Measurements from ENCODE around the gene CKMT2. TPM values are rescaled to one million over a fixed set of nuclear protein-coding genes. Genes with fewer than 3 reads are reported as not detected.

The CKMT2 gene
- total RNA-seq, 3 donors from 2014 or later: 1.1 to 1.7 (median 1.6) TPM

- no peaks in the 10 kb centered on the region for H3K9me3 ChIP-seq
These were observed 16.9 kb downstream of the CKMT2 start for GRCh38 chr5:81250004-81250403.

GRCh38 chr5:81251922-81252321 lies 18.8 kb downstream of the CKMT2 start:
- no peak for TF ChIP-seq CTCF (IDR thresholded peaks at IDR 0.05)
- Histone ChIP-seq H3K4me1 (ENCODE audit: low read depth) (no peaks in the 10 kb centered on the region), H3K4me3 (no peak overlapping the region), H3K9me3 (no peaks in the 10 kb centered on the region), H3K36me3 (ENCODE audit: low read depth) (no peaks in the 10 kb centered on the region)
- no peak for DNase-seq
- ATAC-seq: no peak
- intact Hi-C loops (cut with DNase I, micrococcal nuclease): no loop called here

More at GRCh38 chr5:81250004-81250403, 16.9 kb downstream of the CKMT2 start:
- no peak for ATAC-seq
- DNase-seq: no peak
- intact Hi-C loops (cut with DNase I, micrococcal nuclease): no loop called here
- Histone ChIP-seq H3K4me3 (no peak overlapping the region), H3K36me3 (ENCODE audit: low read depth) (no peaks in the 10 kb centered on the region), H3K4me1 (ENCODE audit: low read depth) (no peaks in the 10 kb centered on the region)
- TF ChIP-seq CTCF (IDR thresholded peaks at IDR 0.05): no peak

GRCh38 chr5:81252904-81253303 lies 19.8 kb downstream of the CKMT2 start:
- no peaks in the 10 kb centered on the region for H3K36me3 ChIP-seq (ENCODE audit: low read depth)
- H3K4me3 ChIP-seq: no peak overlapping the region
- no peak for ATAC-seq
- no peak for DNase-seq
- no peaks in the 10 kb centered on the region for H3K9me3 ChIP-seq
- no peak for TF ChIP-seq CTCF (IDR thresholded peaks at IDR 0.05)
- no peaks in the 10 kb centered on the region for H3K4me1 ChIP-seq (ENCODE audit: low read depth)
- intact Hi-C loops (cut with DNase I, micrococcal nuclease): no loop called here

- H3K36me3 ChIP-seq (ENCODE audit: low read depth): no peaks in the 10 kb centered on the region
- TF ChIP-seq CTCF (IDR thresholded peaks at IDR 0.05): no peak
These were observed 20.8 kb downstream of the CKMT2 start for GRCh38 chr5:81253875-81254274.

GRCh38 chr5:81254886-81255559 lies 21.9 kb downstream of the CKMT2 start:
- intact Hi-C loops (cut with DNase I, micrococcal nuclease): no loop called here
- H3K36me3 ChIP-seq (ENCODE audit: low read depth): no peaks in the 10 kb centered on the region
- no peaks in the 10 kb centered on the region for H3K4me1 ChIP-seq (ENCODE audit: low read depth)
- no peaks in the 10 kb centered on the region for H3K9me3 ChIP-seq
- ATAC-seq: no peak
- no peak overlapping the region for H3K4me3 ChIP-seq
- no peak for TF ChIP-seq CTCF (IDR thresholded peaks at IDR 0.05)
- DNase-seq: no peak

More at GRCh38 chr5:81253875-81254274, 20.8 kb downstream of the CKMT2 start:
- Histone ChIP-seq H3K4me3 (no peak overlapping the region), H3K9me3 (no peaks in the 10 kb centered on the region), H3K4me1 (ENCODE audit: low read depth) (no peaks in the 10 kb centered on the region)
- intact Hi-C loops (cut with DNase I, micrococcal nuclease): no loop called here
- DNase-seq: no peak
- ATAC-seq: no peak
